ENCODE measurements around the gene CACNA1G.

DNA sequence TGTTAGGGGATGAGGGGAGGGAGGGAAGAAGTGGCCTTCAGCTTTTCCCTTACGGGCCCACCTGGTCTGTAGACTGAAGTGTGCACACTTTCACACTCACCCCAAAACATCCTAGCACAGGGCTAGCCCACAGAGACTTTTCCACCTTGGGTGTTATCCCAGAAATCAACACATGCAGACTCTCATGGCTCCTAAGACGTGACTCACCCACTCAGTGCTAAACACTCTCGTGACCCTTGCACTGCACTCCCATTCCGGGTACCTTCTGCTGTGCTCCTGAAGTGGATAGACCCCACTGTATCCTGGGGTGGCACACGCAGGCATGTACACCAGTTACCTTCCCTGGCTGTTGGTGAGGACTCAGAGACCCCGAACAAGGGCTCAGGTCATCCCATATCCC lies 51.1 kb downstream of the CACNA1G start:
- TF ChIP-seq, protein P1, sequence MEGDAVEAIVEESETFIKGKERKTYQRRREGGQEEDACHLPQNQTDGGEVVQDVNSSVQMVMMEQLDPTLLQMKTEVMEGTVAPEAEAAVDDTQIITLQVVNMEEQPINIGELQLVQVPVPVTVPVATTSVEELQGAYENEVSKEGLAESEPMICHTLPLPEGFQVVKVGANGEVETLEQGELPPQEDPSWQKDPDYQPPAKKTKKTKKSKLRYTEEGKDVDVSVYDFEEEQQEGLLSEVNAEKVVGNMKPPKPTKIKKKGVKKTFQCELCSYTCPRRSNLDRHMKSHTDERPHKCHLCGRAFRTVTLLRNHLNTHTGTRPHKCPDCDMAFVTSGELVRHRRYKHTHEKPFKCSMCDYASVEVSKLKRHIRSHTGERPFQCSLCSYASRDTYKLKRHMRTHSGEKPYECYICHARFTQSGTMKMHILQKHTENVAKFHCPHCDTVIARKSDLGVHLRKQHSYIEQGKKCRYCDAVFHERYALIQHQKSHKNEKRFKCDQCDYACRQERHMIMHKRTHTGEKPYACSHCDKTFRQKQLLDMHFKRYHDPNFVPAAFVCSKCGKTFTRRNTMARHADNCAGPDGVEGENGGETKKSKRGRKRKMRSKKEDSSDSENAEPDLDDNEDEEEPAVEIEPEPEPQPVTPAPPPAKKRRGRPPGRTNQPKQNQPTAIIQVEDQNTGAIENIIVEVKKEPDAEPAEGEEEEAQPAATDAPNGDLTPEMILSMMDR (conservative IDR thresholded peaks at IDR 0.05; ENCODE audit: low read depth, low read length) = no peak
- TF ChIP-seq EZH2phosphoT487 (IDR thresholded peaks at IDR 0.05; ENCODE audit: borderline replicate concordance, low read length) = no peak

All from PC-3 (cell line).